NCI-H748 treated with DMSO at 0.1 percent for 48 hours (cell line): Measurements from ENCODE around the gene HDAC4.
A peak's percentile ranks its signal among the peaks of the same experiment; 100 is the strongest.

ENCODE experiments used
- DNase-seq: peaks from one replicate; lab custom pipeline; 2025; lab: John Stamatoyannopoulos, UW

HDAC4 gene

GRCh38 chr2:239296020-239296932 is 104.5 kb downstream of the HDAC4 start:
- no peak for DNase-seq

- no peak for DNase-seq
Observed at GRCh38 chr2:239295377-239296019, 105.3 kb downstream of the HDAC4 start.

GRCh38 chr2:239294571-239295054 is 106.2 kb downstream of the HDAC4 start:
- DNase-seq = no peak

GRCh38 chr2:239293775-239294430 is 106.9 kb downstream of the HDAC4 start:
- no peak for DNase-seq

- no peak for DNase-seq
Observed at GRCh38 chr2:239292959-239293774, 107.7 kb downstream of the HDAC4 start.

- DNase-seq = no peak
Observed at GRCh38 chr2:239292531-239292930, 108.3 kb downstream of the HDAC4 start.

GRCh38 chr2:239291475-239292350 is 109.1 kb downstream of the HDAC4 start:
- peak; percentile 26 for DNase-seq

GRCh38 chr2:239290618-239291474 is 110.0 kb downstream of the HDAC4 start:
- no peak for DNase-seq

GRCh38 chr2:239289545-239289944 is 111.3 kb downstream of the HDAC4 start:
- no peak for DNase-seq

GRCh38 chr2:239288951-239289511 is 111.8 kb downstream of the HDAC4 start:
- no peak for DNase-seq

- DNase-seq = no peak
Observed at GRCh38 chr2:239288237-239288636, 112.6 kb downstream of the HDAC4 start.

GRCh38 chr2:239287461-239287860 is 113.4 kb downstream of the HDAC4 start:
- DNase-seq = no peak

- no peak for DNase-seq
Observed at GRCh38 chr2:239286901-239287300, 113.9 kb downstream of the HDAC4 start.

GRCh38 chr2:239285932-239286230 is 114.9 kb downstream of the HDAC4 start:
- no peak for DNase-seq

- DNase-seq = no peak
Observed at GRCh38 chr2:239285071-239285931, 115.5 kb downstream of the HDAC4 start.

- DNase-seq = no peak
Observed at GRCh38 chr2:239283961-239284795, 116.6 kb downstream of the HDAC4 start.

- no peak for DNase-seq
Observed at GRCh38 chr2:239283288-239283945, 117.4 kb downstream of the HDAC4 start.
